ENCODE data around the gene LRCH4.

The LRCH4 gene

GRCh38 chr7:100612730-100613390 is 26.9 kb upstream of the LRCH4 start:
- peak in 1 of 2 donors; percentile 30 for DNase-seq
- Mint-ChIP-seq H3K9me3 (no peaks in the 10 kb centered on the region), H3K4me1 (peaks cover 22% of the 10 kb centered on the region), H3K4me3 (peak overlapping the region; percentile 99 to 100), H3K27ac (no peak overlapping the region), H3K27me3 (no peaks in the 10 kb centered on the region)
- ATAC-seq, result peak; percentile 4

- Mint-ChIP-seq H3K27me3 (no peaks in the 10 kb centered on the region), H3K4me1 (peaks cover 22% of the 10 kb centered on the region), H3K9me3 (no peaks in the 10 kb centered on the region), H3K4me3 (peak within 1 kb of the TSS; percentile 99 to 100), H3K27ac (peak within 1 kb of the TSS; percentile 97 to 99)
- DNase-seq, result peak; percentile 98 to 99
- peak; percentile 95 for ATAC-seq
Measured at GRCh38 chr7:100611983-100612729, 26.2 kb upstream of the LRCH4 start, which contains the start of gene MOSPD3. TSS of gene MOSPD3 (plus strand) at chr7:100612540. CDS start at chr7:100612792, 252 bp downstream.

GRCh38 chr7:100609958-100610357 is 24.0 kb upstream of the LRCH4 start:
- peak overlapping the region in 1 of 2 donors; percentile 26 for H3K4me3 Mint-ChIP-seq
- no peak overlapping the region for H3K27ac Mint-ChIP-seq
- H3K9me3 Mint-ChIP-seq, result no peaks in the 10 kb centered on the region

GRCh38 chr7:100607111-100607510 is 21.2 kb upstream of the LRCH4 start:
- ATAC-seq, result no peak
- DNase-seq, result no peak
- H3K27me3 Mint-ChIP-seq, result peaks cover 11% of the 10 kb centered on the region
- H3K4me3 Mint-ChIP-seq, result no peak overlapping the region
- H3K4me1 Mint-ChIP-seq, result peaks cover 27% of the 10 kb centered on the region
- H3K27ac Mint-ChIP-seq, result no peak overlapping the region
- H3K9me3 Mint-ChIP-seq, result no peaks in the 10 kb centered on the region

More at GRCh38 chr7:100609958-100610357, 24.0 kb upstream of the LRCH4 start:
- H3K27me3 Mint-ChIP-seq, result peaks cover 11% of the 10 kb centered on the region
- DNase-seq (no peak), ATAC-seq (no peak)
- H3K4me1 Mint-ChIP-seq, result peaks cover 33% of the 10 kb centered on the region

- ATAC-seq (no peak), DNase-seq (no peak)
- Mint-ChIP-seq H3K27me3 (peaks cover 11% of the 10 kb centered on the region), H3K4me1 (peaks cover 26% of the 10 kb centered on the region), H3K27ac (no peak overlapping the region), H3K4me3 (no peak overlapping the region), H3K9me3 (no peaks in the 10 kb centered on the region)
Measured at GRCh38 chr7:100606313-100606712, 20.4 kb upstream of the LRCH4 start.

- peaks cover 11% of the 10 kb centered on the region for H3K27me3 Mint-ChIP-seq
- H3K27ac Mint-ChIP-seq, result peak overlapping the region in 1 of 2 donors; percentile 89
- DNase-seq (peak in 1 of 2 donors; percentile 45), ATAC-seq (peak; percentile 30)
- no peaks in the 10 kb centered on the region for H3K9me3 Mint-ChIP-seq
- H3K4me1 Mint-ChIP-seq, result peaks cover 26% of the 10 kb centered on the region
- peak overlapping the region; percentile 83 to 96 for H3K4me3 Mint-ChIP-seq
Measured at GRCh38 chr7:100604976-100605911, 19.3 kb upstream of the LRCH4 start.

GRCh38 chr7:100604028-100604975 is 18.4 kb upstream of the LRCH4 start:
- no peaks in the 10 kb centered on the region for H3K9me3 Mint-ChIP-seq
- peaks cover 11% of the 10 kb centered on the region for H3K27me3 Mint-ChIP-seq
- H3K27ac Mint-ChIP-seq, result peak overlapping the region in 1 of 2 donors; percentile 92
- DNase-seq (peak; percentile 81 to 88), ATAC-seq (peak; percentile 82)
- peak overlapping the region; percentile 83 to 96 for H3K4me3 Mint-ChIP-seq
- H3K4me1 Mint-ChIP-seq, result peaks cover 26% of the 10 kb centered on the region

GRCh38 chr7:100603726-100604027 is 17.7 kb upstream of the LRCH4 start:
- Mint-ChIP-seq H3K27me3 (peaks cover 11% of the 10 kb centered on the region), H3K4me1 (peaks cover 26% of the 10 kb centered on the region), H3K9me3 (no peaks in the 10 kb centered on the region), H3K4me3 (peak overlapping the region; percentile 83 to 96), H3K27ac (peak overlapping the region in 1 of 2 donors; percentile 92)
- DNase-seq (no peak), ATAC-seq (peak; percentile 13)

GRCh38 chr7:100602889-100603725 is 17.2 kb upstream of the LRCH4 start:
- Mint-ChIP-seq H3K27ac (no peak overlapping the region), H3K9me3 (no peaks in the 10 kb centered on the region), H3K27me3 (peaks cover 11% of the 10 kb centered on the region), H3K4me3 (peak overlapping the region; percentile 83 to 96), H3K4me1 (peaks cover 26% of the 10 kb centered on the region)
- ATAC-seq, result no peak
- DNase-seq, result no peak

GRCh38 chr7:100600730-100601038 is 14.8 kb upstream of the LRCH4 start:
- ATAC-seq (no peak), DNase-seq (no peak)
- Mint-ChIP-seq H3K27me3 (peaks cover 7% of the 10 kb centered on the region), H3K4me3 (no peak overlapping the region), H3K9me3 (no peaks in the 10 kb centered on the region), H3K4me1 (peaks cover 22% of the 10 kb centered on the region), H3K27ac (no peak overlapping the region)

- no peak for DNase-seq
- peaks cover 2% of the 10 kb centered on the region for H3K27me3 Mint-ChIP-seq
- ATAC-seq, result no peak
- H3K27ac Mint-ChIP-seq, result no peak overlapping the region
- H3K9me3 Mint-ChIP-seq, result no peaks in the 10 kb centered on the region
- no peak overlapping the region for H3K4me3 Mint-ChIP-seq
- H3K4me1 Mint-ChIP-seq, result peaks cover 16% of the 10 kb centered on the region
Measured at GRCh38 chr7:100599911-100600729, 14.2 kb upstream of the LRCH4 start.

- no peak for DNase-seq
- H3K27ac Mint-ChIP-seq, result peak overlapping the region in 1 of 2 donors; percentile 26
Measured at GRCh38 chr7:100598425-100598824, 12.5 kb upstream of the LRCH4 start.

GRCh38 chr7:100595188-100595587 is 9.3 kb upstream of the LRCH4 start:
- ATAC-seq, result no peak
- Mint-ChIP-seq H3K4me1 (no peaks in the 10 kb centered on the region), H3K4me3 (no peak overlapping the region), H3K9me3 (no peaks in the 10 kb centered on the region), H3K27me3 (peaks cover 6% of the 10 kb centered on the region), H3K27ac (peak overlapping the region in 1 of 2 donors; percentile 54)
- no peak for DNase-seq

More at GRCh38 chr7:100598425-100598824, 12.5 kb upstream of the LRCH4 start:
- no peak for ATAC-seq
- H3K4me3 Mint-ChIP-seq, result no peak overlapping the region
- H3K4me1 Mint-ChIP-seq, result peaks cover 2% of the 10 kb centered on the region
- H3K9me3 Mint-ChIP-seq, result no peaks in the 10 kb centered on the region
- no peaks in the 10 kb centered on the region for H3K27me3 Mint-ChIP-seq

Data from stimulated activated naive CD8-positive, alpha-beta T cell treated with anti-CD3 and anti-CD28 coated beads, Interleukin-15, amount 100 ng/mL, for 72 hours (primary cell).